A673 (cell line): ENCODE measurements around the gene AARS2. TPM values are rescaled to one million over a fixed set of nuclear protein-coding genes. Genes with fewer than 3 reads are reported as not detected.

Experiments used
- Bru-seq: library from RNA; stranded (reverse); fragments of 400-500 nt; gene quantifications from one replicate; lab custom pipeline; 2021; lab: Mats Ljungman, UMichigan
- BruChase-seq, 2 experiments: library from RNA; stranded (reverse); fragments of 400-500 nt; gene quantifications; one replicate each; lab custom pipeline; 2021; lab: Mats Ljungman, UMichigan
- BruUV-seq: library from RNA; stranded (reverse); fragments of 400-500 nt; replicated peaks from 2 replicates; lab custom pipeline; 2021; lab: Mats Ljungman, UMichigan
- CTCF ChIA-PET: fragments of 300-600 bp; sonication (Branson Sonifier 250); formaldehyde crosslinking; loops from one replicate; lab custom pipeline; 2022; ENCODE audit warnings: antibody characterized with exemption; lab: Charles Lee
- POLR2A ChIA-PET: fragments of 300-600 bp; sonication (Branson Sonifier 250); formaldehyde crosslinking; loops from one replicate; lab custom pipeline; 2022; ENCODE audit warnings: antibody characterized with exemption; ENCODE audit not compliant: low non-redundant PET; lab: Charles Lee
- DNase-seq: peaks from one replicate; pipeline ENCODE4 v3.0.0-alpha.2; 2015; ENCODE audit warnings: low spot score
- H3K27ac ChIP-seq: fragments of 200-600 bp; sonication (generic); 2 replicates; pipeline ENCODE4 v1.5.1; 2016; ENCODE audit warnings: mixed run types, low read depth, mild to moderate bottlenecking, mixed read lengths, antibody characterized with exemption, low read length; ENCODE audit not compliant: poor library complexity, severe bottlenecking
- H3K27me3 ChIP-seq: fragments of 200-600 bp; sonication (generic); replicated peaks from 2 replicates; pipeline ENCODE4 v1.6.1; 2017; ENCODE audit warnings: mixed run types, low read depth, mild to moderate bottlenecking, mixed read lengths, antibody characterized with exemption, low read length; ENCODE audit not compliant: insufficient read depth, poor library complexity
- H3K36me3 ChIP-seq: fragments of 200-600 bp; sonication (generic); 2 replicates; pipeline ENCODE4 v1.6.1; 2016; ENCODE audit warnings: mixed run types, mild to moderate bottlenecking, mixed read lengths, antibody characterized with exemption, low read length; ENCODE audit not compliant: insufficient read depth, poor library complexity, severe bottlenecking
- H3K4me1 ChIP-seq: fragments of 200-600 bp; sonication (generic); 2 replicates; pipeline ENCODE4 v1.6.1; 2017; ENCODE audit warnings: mixed run types, mild to moderate bottlenecking, mixed read lengths, antibody characterized with exemption, low read length; ENCODE audit not compliant: insufficient read depth, poor library complexity, severe bottlenecking
- H3K4me3 ChIP-seq: fragments of 200-600 bp; sonication (generic); 2 replicates; pipeline ENCODE4 v1.5.1; 2016; ENCODE audit warnings: low read depth, mixed run types, mild to moderate bottlenecking, mixed read lengths, low read length; ENCODE audit not compliant: poor library complexity, severe bottlenecking
- H3K9me3 ChIP-seq: fragments of 200-600 bp; sonication (generic); 2 replicates; pipeline ENCODE4 v1.6.1; 2016; ENCODE audit warnings: mixed run types, low read depth, mild to moderate bottlenecking, mixed read lengths, antibody characterized with exemption, low read length; ENCODE audit not compliant: poor library complexity, severe bottlenecking
- EZH2 ChIP-seq: fragments of 200-600 bp; sonication (generic); IDR thresholded peaks from 2 replicates; pipeline ENCODE4 v1.6.1; 2017; ENCODE audit warnings: borderline replicate concordance, low read depth, mild to moderate bottlenecking, mixed read lengths, antibody characterized with exemption, low read length; ENCODE audit not compliant: poor library complexity, severe bottlenecking
- intact Hi-C: fragments of 100-400 bp; cut with micrococcal nuclease; formaldehyde crosslinking; loops from one replicate; pipeline ENCODE4 v1.10.0; 2022; ENCODE audit not compliant: unreplicated experiment
- long read RNA-seq: library from polyadenylated mRNA; stranded (forward); transcript quantifications from one replicate; pipeline ENCODE4 v2.0.0, GENCODE V29; 2022
- total RNA-seq: library from RNA; stranded (reverse); gene quantifications from 2 replicates; pipeline ENCODE4 v1.2.3, GENCODE V29; 2021
- TF ChIP-seq, protein P1 (sequence below): fragments of 300-800, 200-600 bp; sonication (generic); conservative IDR thresholded peaks from 2 replicates; pipeline ENCODE4 v1.5.1; 2017; ENCODE audit warnings: low read depth, mild to moderate bottlenecking, antibody characterized with exemption, low read length, moderate library complexity, mixed read lengths

AARS2 gene
- total RNA-seq: 25.0 and 26.8 TPM in 2 replicates
- Bru-seq, nascent RNA: percentile 71 among the genes with signal in this experiment
- BruChase-seq, experiment 1, labeled RNA remaining after a 2-hour chase: percentile 73 among the genes with signal in this experiment
- percentile 74 among the genes with signal in this experiment for BruChase-seq, experiment 2, labeled RNA remaining after a 6-hour chase
- long read RNA-seq, transcript AARS2-201 (22 exons, 3,854 nt): major isoform, 27 of 78 reads
- long read RNA-seq, partial matches to known transcripts: 31 of 78 reads
- long read RNA-seq, other reads (novel, unspliced or antisense): 20 of 78 reads

DNA sequence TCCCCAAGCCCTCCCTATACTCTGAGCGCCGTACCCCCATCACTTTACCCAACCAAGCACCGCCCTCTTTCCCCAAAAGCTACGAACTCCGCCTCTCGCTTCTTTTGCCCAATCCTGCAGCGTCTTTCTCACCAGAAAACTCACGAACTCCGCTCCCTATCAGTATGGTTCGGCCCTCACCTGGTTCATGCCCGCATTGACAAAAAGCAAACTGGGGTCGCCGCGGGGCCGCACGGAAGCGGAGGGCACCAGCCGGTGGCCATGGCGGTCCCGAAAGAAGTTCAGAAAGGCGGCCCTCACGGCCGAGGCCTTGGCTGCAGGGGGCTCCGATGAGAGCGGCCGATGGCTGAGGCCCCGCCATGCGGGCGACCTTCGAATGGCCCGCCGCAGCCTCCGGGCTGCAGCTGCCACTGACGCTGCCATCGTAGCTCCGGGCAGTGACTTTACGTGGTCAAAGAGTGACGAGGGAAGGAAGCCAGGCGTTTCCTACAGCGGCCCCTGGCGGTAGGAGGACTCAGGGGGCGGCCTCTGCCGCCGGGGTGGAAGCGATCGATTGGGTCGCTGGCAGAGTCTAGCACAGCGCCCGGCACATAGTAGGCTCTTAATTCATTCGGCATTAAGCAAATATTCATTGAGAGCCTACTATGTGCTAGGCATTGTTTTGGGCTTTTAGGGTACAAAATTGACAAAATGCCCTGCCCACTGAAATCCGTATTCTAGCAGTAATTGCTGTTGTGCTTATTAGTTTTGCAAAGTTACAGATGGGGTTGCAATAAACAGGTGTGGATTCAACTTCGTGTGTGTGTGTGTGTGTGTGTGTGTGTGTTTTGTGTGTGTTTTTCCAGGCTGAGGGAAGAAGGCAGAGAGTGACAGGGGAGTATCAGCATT is at the start of gene AARS2:
Gene AARS2 (minus strand): TSS at position 447 of the 888 bp plus-strand sequence. CDS start 24 bp downstream, at position 423.
- TF ChIP-seq, protein P1, sequence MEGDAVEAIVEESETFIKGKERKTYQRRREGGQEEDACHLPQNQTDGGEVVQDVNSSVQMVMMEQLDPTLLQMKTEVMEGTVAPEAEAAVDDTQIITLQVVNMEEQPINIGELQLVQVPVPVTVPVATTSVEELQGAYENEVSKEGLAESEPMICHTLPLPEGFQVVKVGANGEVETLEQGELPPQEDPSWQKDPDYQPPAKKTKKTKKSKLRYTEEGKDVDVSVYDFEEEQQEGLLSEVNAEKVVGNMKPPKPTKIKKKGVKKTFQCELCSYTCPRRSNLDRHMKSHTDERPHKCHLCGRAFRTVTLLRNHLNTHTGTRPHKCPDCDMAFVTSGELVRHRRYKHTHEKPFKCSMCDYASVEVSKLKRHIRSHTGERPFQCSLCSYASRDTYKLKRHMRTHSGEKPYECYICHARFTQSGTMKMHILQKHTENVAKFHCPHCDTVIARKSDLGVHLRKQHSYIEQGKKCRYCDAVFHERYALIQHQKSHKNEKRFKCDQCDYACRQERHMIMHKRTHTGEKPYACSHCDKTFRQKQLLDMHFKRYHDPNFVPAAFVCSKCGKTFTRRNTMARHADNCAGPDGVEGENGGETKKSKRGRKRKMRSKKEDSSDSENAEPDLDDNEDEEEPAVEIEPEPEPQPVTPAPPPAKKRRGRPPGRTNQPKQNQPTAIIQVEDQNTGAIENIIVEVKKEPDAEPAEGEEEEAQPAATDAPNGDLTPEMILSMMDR: peak; percentile 98
- no peak for TF ChIP-seq EZH2
- DNase-seq: peak; percentile 92
- POLR2A ChIA-PET: interaction anchor here (0.8 kb wide), 1 partner anchor 74 kb away, joined by 3 read pairs; no protein-coding TSS in a partner anchor
- peaks cover 30% of the 10 kb centered on the region for H3K36me3 ChIP-seq
- peak within 1 kb of the TSS; percentile 92 for H3K4me3 ChIP-seq
- BruUV-seq: no TSS peak
- H3K27ac ChIP-seq: peak within 1 kb of the TSS; percentile 92
- H3K27me3 ChIP-seq: no peaks in the 10 kb centered on the region
- intact Hi-C loops: no loop called here
- peaks cover 6% of the 10 kb centered on the region for H3K4me1 ChIP-seq
- CTCF ChIA-PET: interaction anchor here (0.5 to 1.3 kb wide), 9 partner anchors 8 to 557 kb away, joined by 3 to 6 read pairs (median 4); partner anchors contain the start of genes CDC5L and TMEM151B
- H3K9me3 ChIP-seq: no peaks in the 10 kb centered on the region

DNA sequence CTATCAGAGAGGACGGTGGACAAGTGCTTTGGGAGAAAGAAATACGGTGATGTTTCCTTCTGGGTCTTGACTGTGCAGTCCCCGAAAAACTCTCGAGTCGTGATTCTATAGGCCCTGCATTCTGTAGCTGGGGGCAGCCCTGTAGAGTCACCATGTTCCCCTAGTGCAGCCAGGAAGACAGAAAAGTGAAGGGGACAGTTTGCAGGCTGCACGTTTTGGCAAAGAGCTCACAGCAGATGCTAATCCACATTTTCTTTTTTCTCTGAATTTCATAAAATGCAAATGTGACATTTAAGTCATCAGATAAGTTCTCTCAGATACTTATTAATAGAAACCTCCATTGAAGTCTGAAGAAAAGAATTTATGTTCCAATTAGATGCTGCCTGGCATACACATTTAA is 48.8 kb upstream of the AARS2 start:
- H3K4me3 ChIP-seq: no peak overlapping the region
- ChIA-PET POLR2A (no interaction called here), CTCF (no interaction called here)
- DNase-seq: no peak
- TF ChIP-seq, protein P1: no peak
- TF ChIP-seq EZH2: no peak
- BruUV-seq: no TSS peak
- no peaks in the 10 kb centered on the region for H3K36me3 ChIP-seq
- no peaks in the 10 kb centered on the region for H3K27me3 ChIP-seq
- intact Hi-C loops: no loop called here
- no peaks in the 10 kb centered on the region for H3K9me3 ChIP-seq
- H3K27ac ChIP-seq: no peak overlapping the region
- no peaks in the 10 kb centered on the region for H3K4me1 ChIP-seq

DNA sequence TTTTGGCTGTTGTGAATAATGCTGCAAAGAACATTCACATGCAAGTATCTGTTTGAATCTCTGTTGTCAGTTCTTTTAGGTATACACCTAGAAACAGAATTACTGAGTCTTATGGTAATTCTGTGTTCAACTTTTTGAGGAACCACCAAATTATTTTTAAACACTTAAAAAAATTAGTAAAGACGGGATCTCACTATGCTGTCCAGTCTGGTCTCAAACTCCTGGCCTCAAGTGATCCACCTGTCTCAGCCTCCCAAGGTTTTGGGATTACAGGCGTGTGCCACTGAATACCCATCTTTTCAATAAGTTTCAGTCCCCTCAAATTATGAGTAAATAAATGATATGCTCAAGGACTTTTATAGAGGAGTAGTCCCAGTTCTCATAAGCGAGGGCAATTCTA is 46.8 kb upstream of the AARS2 start:
- BruUV-seq: no TSS peak
- H3K36me3 ChIP-seq: no peaks in the 10 kb centered on the region
- H3K9me3 ChIP-seq: no peaks in the 10 kb centered on the region
- H3K4me3 ChIP-seq: no peak overlapping the region
- no peaks in the 10 kb centered on the region for H3K27me3 ChIP-seq
- TF ChIP-seq, protein P1: no peak
- no peak for TF ChIP-seq EZH2
- no peak for DNase-seq
- POLR2A ChIA-PET: no interaction called here
- no peak overlapping the region for H3K27ac ChIP-seq
- H3K4me1 ChIP-seq: no peaks in the 10 kb centered on the region
- CTCF ChIA-PET: no interaction called here
- intact Hi-C loops: no loop called here
